ENCODE measurements around the gene GAB1. TPM values are rescaled to one million over a fixed set of nuclear protein-coding genes. Genes with fewer than 3 reads are reported as not detected.

The GAB1 gene
- total and polyA plus RNA-seq, 8 donors: 43.5 to 109 (median 90.7) TPM

- Histone ChIP-seq H3K27me3 (no peaks in the 10 kb centered on the region), H3K9me3 (peaks cover 0 to 9% of the 10 kb centered on the region in 2 donors), H3K4me1 (no peaks in the 10 kb centered on the region), H3K4me3 (no peak overlapping the region), H3K27ac (no peak overlapping the region), H3K36me3 (peaks cover 0 to 19% of the 10 kb centered on the region in 2 donors)
- TF ChIP-seq, protein P1, sequence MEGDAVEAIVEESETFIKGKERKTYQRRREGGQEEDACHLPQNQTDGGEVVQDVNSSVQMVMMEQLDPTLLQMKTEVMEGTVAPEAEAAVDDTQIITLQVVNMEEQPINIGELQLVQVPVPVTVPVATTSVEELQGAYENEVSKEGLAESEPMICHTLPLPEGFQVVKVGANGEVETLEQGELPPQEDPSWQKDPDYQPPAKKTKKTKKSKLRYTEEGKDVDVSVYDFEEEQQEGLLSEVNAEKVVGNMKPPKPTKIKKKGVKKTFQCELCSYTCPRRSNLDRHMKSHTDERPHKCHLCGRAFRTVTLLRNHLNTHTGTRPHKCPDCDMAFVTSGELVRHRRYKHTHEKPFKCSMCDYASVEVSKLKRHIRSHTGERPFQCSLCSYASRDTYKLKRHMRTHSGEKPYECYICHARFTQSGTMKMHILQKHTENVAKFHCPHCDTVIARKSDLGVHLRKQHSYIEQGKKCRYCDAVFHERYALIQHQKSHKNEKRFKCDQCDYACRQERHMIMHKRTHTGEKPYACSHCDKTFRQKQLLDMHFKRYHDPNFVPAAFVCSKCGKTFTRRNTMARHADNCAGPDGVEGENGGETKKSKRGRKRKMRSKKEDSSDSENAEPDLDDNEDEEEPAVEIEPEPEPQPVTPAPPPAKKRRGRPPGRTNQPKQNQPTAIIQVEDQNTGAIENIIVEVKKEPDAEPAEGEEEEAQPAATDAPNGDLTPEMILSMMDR (IDR thresholded peaks at IDR 0.05): no peak
- no peak for ATAC-seq
- no peak for DNase-seq
- intact Hi-C loops (cut with DNase I): no loop called here
Observed at GRCh38 chr4:143435955-143436354, 99.3 kb downstream of the GAB1 start.

DNA sequence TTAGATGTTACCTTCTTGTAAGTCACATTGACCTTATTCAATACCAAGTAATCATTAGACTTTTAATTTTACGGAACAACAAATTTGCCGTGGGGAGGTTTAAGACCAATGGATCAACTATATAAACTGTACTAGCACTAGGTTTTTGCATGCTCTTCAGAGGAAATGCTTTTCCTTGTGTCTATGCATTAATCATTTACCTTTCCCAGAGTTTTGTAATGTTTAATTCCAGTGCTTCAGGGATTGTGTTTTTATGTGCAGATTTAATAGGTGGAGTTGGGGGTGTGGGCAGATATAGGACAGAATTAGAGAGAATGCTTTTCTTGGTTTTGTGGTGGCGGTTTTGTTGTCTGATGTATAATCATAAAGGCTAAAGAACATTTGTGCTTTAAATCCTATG, 100.8 kb downstream of the GAB1 start:
- H3K9me3 ChIP-seq: no peaks in the 10 kb centered on the region
- H3K27me3 ChIP-seq: no peaks in the 10 kb centered on the region
- TF ChIP-seq, protein P1 (IDR thresholded peaks at IDR 0.05): no peak
- H3K4me3 ChIP-seq: no peak overlapping the region
- intact Hi-C loops (cut with DNase I): no loop called here
- no peak for DNase-seq
- no peak overlapping the region for H3K27ac ChIP-seq
- ATAC-seq: no peak
- H3K36me3 ChIP-seq: peaks cover 0 to 19% of the 10 kb centered on the region in 2 donors
- no peaks in the 10 kb centered on the region for H3K4me1 ChIP-seq

DNA sequence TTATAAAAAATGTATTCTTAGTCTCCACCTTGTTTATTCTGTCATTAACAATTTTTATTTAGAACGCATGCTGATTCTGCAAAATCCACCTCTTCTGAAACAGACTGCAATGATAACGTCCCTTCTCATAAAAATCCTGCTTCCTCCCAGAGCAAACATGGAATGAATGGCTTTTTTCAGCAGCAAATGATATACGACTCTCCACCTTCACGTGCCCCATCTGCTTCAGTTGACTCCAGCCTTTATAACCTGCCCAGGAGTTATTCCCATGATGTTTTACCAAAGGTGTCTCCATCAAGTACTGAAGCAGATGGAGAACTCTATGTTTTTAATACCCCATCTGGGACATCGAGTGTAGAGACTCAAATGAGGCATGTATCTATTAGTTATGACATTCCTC, 101.3 kb downstream of the GAB1 start:
- no peaks in the 10 kb centered on the region for H3K4me1 ChIP-seq
- DNase-seq (no peak), ATAC-seq (no peak)
- H3K4me3 ChIP-seq: no peak overlapping the region
- H3K36me3 ChIP-seq: peaks cover 0 to 19% of the 10 kb centered on the region in 2 donors
- TF ChIP-seq, protein P1 (IDR thresholded peaks at IDR 0.05): no peak
- intact Hi-C loops (cut with DNase I): no loop called here
- H3K27ac ChIP-seq: no peak overlapping the region
- H3K9me3 ChIP-seq: no peaks in the 10 kb centered on the region
- no peaks in the 10 kb centered on the region for H3K27me3 ChIP-seq

- no peaks in the 10 kb centered on the region for H3K9me3 ChIP-seq
- no peak overlapping the region for H3K4me3 ChIP-seq
- ATAC-seq (no peak), DNase-seq (no peak)
- H3K27ac ChIP-seq: no peak overlapping the region
- H3K27me3 ChIP-seq: no peaks in the 10 kb centered on the region
- H3K4me1 ChIP-seq: no peaks in the 10 kb centered on the region
- intact Hi-C loops (cut with DNase I): no loop called here
- peaks cover 0 to 19% of the 10 kb centered on the region in 2 donors for H3K36me3 ChIP-seq
- TF ChIP-seq, protein P1 (IDR thresholded peaks at IDR 0.05): no peak
Observed at GRCh38 chr4:143438710-143439109, 102.0 kb downstream of the GAB1 start.

- Histone ChIP-seq H3K9me3 (no peaks in the 10 kb centered on the region), H3K36me3 (peaks cover 0 to 19% of the 10 kb centered on the region in 2 donors), H3K4me3 (no peak overlapping the region), H3K27ac (no peak overlapping the region), H3K4me1 (no peaks in the 10 kb centered on the region), H3K27me3 (no peaks in the 10 kb centered on the region)
- ATAC-seq: no peak
- TF ChIP-seq, protein P1 (IDR thresholded peaks at IDR 0.05): no peak
- intact Hi-C loops (cut with DNase I): no loop called here
- no peak for DNase-seq
Observed at GRCh38 chr4:143441109-143441508, 104.4 kb downstream of the GAB1 start.
